ENCODE results near the gene IER3. TPM values are rescaled to one million over a fixed set of nuclear protein-coding genes. Genes with fewer than 3 reads are reported as not detected.
A peak's percentile ranks its signal among the peaks of the same experiment; 100 is the strongest.

IER3 gene
- total RNA-seq, 2 donors from 2014 or later = 9.6 to 11.3 TPM

DNA sequence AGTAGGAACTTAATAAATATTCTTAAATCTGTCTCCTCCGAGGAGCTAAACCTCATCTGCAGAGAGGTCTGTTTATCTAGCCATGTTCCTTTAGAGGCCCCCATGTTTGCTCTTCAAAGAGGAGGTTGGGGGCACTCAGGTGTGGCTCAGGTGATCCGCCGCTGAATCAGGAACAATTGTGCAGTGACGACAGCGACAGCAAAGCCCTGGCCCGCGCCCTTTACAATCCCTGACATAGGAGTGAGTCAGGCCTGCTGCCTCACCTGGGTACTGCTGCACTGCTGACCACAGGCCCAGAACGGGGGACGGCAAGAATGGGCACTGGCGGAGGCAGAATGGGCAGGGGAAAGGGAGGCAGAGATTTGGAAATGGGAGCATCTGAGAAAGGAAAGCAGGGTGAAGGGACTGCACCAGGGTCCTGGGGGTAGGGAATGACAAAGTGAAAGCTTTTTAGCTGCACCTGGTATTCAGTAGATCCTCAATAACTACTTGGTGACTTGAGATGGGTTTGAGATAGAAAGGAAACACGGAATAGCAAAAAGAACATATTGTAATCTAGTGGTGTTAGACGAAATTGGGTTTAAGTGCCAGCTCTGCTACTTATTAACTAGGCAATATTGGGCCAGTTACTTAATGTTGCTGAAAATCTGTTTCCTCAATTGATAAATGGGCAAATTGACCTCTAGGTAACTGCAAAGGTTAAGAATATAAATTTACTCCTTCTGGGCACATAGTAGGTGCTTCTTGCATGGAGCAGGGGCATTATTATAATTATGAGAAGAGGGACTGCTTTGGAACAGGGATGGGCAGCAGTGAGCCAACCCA lies 5.4 kb upstream of the IER3 start:
- Mint-ChIP-seq H3K27ac (no peak overlapping the region), H3K4me3 (no peak overlapping the region), H3K4me1 (peaks cover 20% of the 10 kb centered on the region), H3K27me3 (no peaks in the 10 kb centered on the region), H3K36me3 (ENCODE audit: low read depth) (no peaks in the 10 kb centered on the region)
- DNase-seq (no peak), ATAC-seq (no peak)
- no peaks in the 10 kb centered on the region for H3K9me3 ChIP-seq (ENCODE audit: control insufficient read depth, low read length, poor library complexity, severe bottlenecking)

DNA sequence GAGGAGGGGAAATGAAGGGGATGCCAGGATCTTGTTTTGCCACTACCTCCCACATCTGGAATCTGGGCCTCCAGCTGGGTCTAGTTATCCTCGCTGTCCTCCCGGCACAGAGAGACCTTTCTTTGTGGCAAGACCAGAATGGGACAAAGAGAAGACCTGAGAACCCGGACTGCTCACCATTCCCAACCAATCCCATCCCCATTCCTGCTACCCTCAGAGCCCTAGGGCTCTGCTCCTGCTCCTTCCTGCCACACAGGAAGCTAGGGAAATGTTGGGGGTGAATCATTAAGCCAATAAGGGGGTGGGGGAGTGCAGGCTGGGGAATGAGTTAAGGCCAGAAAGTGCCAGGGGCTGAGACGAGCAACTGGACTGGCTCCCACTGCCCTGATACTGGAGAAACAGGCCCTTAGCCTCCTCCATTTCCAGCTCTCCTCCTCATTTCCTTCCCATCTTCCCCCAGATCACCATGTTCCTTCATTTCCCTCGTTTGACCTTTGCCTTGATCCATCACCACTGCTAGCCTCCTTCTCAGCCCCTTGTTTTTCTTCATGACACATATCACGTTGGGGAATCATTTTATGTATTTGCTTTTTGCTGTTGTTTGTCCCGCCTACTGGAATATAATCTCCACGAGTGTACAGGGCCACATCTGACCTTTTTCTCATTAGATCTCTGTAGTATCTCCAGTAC lies 4.6 kb upstream of the IER3 start:
- no peak overlapping the region for H3K27ac Mint-ChIP-seq
- no peak for DNase-seq
- H3K4me3 Mint-ChIP-seq = no peak overlapping the region
- H3K36me3 Mint-ChIP-seq (ENCODE audit: low read depth) = no peaks in the 10 kb centered on the region
- H3K9me3 ChIP-seq (ENCODE audit: control insufficient read depth, low read length, poor library complexity, severe bottlenecking) = no peaks in the 10 kb centered on the region
- ATAC-seq = no peak
- no peaks in the 10 kb centered on the region for H3K27me3 Mint-ChIP-seq
- peaks cover 21% of the 10 kb centered on the region for H3K4me1 Mint-ChIP-seq

GRCh38 chr6:30747902-30748769 lies 3.8 kb upstream of the IER3 start:
- no peak for DNase-seq
- Mint-ChIP-seq H3K27me3 (no peaks in the 10 kb centered on the region), H3K36me3 (ENCODE audit: low read depth) (no peaks in the 10 kb centered on the region), H3K4me3 (peak overlapping the region; percentile 41), H3K27ac (peak overlapping the region; percentile 60), H3K4me1 (peaks cover 29% of the 10 kb centered on the region)
- ATAC-seq = no peak
- no peaks in the 10 kb centered on the region for H3K9me3 ChIP-seq (ENCODE audit: control insufficient read depth, low read length, poor library complexity, severe bottlenecking)

DNA sequence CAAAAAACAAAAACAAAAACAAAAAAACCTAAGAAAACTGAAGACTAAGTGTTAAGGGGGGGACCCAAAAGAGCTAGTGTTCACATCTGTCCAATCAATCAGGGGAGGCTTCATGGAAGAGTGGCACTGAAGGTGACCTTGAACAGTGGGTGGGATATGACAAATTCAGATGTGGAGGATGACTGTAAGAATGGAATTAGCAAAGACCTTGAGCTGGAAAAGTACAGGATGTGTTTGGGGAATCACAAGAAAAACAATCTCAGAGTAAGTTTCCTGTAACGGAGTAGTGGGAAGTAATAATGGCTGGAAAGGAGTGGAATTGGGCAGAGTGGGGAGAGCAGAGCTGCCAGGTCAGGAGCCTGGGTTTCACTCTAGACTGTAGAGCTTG lies 2.9 kb upstream of the IER3 start:
- no peaks in the 10 kb centered on the region for H3K9me3 ChIP-seq (ENCODE audit: control insufficient read depth, low read length, poor library complexity, severe bottlenecking)
- no peaks in the 10 kb centered on the region for H3K27me3 Mint-ChIP-seq
- H3K4me1 Mint-ChIP-seq = peaks cover 34% of the 10 kb centered on the region
- DNase-seq (no peak), ATAC-seq (no peak)
- H3K27ac Mint-ChIP-seq = peak overlapping the region; percentile 60
- H3K36me3 Mint-ChIP-seq (ENCODE audit: low read depth) = no peaks in the 10 kb centered on the region
- no peak overlapping the region for H3K4me3 Mint-ChIP-seq

- DNase-seq = peak in 1 of 3 donors; percentile 23
Measured at GRCh38 chr6:30743099-30744053, 971 bp downstream of the IER3 start.

DNA sequence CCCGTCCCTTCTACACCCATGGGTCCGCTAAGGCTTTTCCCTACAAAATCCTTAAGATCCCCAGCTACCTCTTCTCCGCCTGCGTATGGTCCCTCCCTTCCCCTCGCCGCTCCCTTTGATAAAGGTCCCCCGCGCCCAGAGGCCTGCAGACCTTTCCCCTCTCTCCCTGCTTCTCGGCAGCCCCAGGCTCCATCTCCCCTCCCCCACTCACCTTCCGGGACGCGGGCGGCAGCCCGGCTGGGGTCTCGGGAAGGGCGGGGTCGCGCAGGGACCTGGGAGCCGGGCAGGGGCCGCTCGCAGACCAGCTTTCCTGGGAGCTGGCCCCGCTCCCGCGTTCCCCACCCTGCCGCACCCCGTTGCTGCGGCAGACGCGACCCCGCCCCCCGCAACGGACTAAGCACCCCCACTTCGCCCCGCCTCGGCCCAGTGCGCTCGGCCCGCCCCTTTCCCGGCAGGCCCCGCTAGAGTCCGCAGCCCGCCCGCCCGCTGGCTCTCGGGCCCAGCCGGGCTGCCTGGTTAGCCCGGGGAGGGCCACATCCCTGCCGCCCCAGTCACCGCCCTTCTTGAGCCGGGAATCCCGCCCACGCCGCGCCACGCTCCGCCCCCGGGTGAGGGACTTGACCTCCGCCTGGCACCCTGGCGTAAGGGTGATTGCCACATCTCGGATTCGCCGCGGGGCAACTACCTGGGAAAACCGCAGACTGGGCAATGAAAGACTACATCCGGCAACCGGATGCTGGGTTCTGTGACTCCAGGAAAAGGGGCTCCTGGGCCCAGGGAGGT lies 1.8 kb downstream of the IER3 start, which contains the start of gene FLOT1:
FLOT1 (minus strand) TSS at position 372 of the 783 bp plus-strand sequence. CDS start 498 bp downstream, outside the sequence.
- Mint-ChIP-seq H3K27me3 (no peaks in the 10 kb centered on the region), H3K36me3 (ENCODE audit: low read depth) (peaks cover 9% of the 10 kb centered on the region), H3K27ac (peak within 1 kb of the TSS; percentile 92), H3K4me1 (peaks cover 53% of the 10 kb centered on the region), H3K4me3 (peak within 1 kb of the TSS; percentile 95)
- DNase-seq (peak; percentile 59 to 75 (median 75)), ATAC-seq (peak; percentile 68)
- no peaks in the 10 kb centered on the region for H3K9me3 ChIP-seq (ENCODE audit: control insufficient read depth, low read length, poor library complexity, severe bottlenecking)

More at GRCh38 chr6:30743099-30744053, 971 bp downstream of the IER3 start:
- peak overlapping the region; percentile 95 for H3K4me3 Mint-ChIP-seq
- H3K27ac Mint-ChIP-seq = peak overlapping the region; percentile 92
- peaks cover 9% of the 10 kb centered on the region for H3K36me3 Mint-ChIP-seq (ENCODE audit: low read depth)
- peaks cover 53% of the 10 kb centered on the region for H3K4me1 Mint-ChIP-seq
- no peaks in the 10 kb centered on the region for H3K9me3 ChIP-seq (ENCODE audit: control insufficient read depth, low read length, poor library complexity, severe bottlenecking)
- peak; percentile 44 for ATAC-seq
- H3K27me3 Mint-ChIP-seq = no peaks in the 10 kb centered on the region

DNA sequence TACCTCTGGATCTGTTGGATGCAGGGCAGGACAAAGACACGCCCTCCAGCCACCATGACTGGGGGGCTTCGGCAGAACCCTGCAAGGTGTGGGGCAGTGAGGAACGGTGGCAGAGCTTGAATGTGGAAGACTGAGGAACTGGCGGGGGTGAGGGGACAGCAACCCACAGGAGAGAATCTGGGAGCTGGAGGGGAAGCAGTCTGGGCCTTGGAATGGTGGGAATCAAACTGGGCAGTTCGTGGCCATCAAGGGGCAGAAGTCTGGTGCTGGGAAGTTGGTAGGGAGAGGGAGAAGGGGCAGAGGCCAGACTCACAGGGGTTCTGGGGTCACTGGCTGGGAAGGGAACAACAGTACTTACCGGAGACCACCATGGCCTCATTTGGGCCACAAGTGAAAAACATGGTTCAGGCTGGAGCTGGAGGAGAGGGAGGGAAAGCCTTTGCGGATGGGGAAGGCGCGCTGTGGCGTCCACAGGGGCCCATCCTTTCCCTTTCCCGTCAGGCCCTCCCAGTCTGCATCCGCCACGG lies 2.5 kb downstream of the IER3 start:
- peak overlapping the region; percentile 95 for H3K4me3 Mint-ChIP-seq
- no peak for ATAC-seq
- no peaks in the 10 kb centered on the region for H3K27me3 Mint-ChIP-seq
- peaks cover 10% of the 10 kb centered on the region for H3K36me3 Mint-ChIP-seq (ENCODE audit: low read depth)
- DNase-seq = no peak
- H3K27ac Mint-ChIP-seq = peak overlapping the region; percentile 92
- H3K4me1 Mint-ChIP-seq = peaks cover 56% of the 10 kb centered on the region
- no peaks in the 10 kb centered on the region for H3K9me3 ChIP-seq (ENCODE audit: control insufficient read depth, low read length, poor library complexity, severe bottlenecking)

GRCh38 chr6:30741063-30741779 lies 3.1 kb downstream of the IER3 start:
- H3K4me1 Mint-ChIP-seq = peaks cover 60% of the 10 kb centered on the region
- DNase-seq (no peak), ATAC-seq (no peak)
- H3K36me3 Mint-ChIP-seq (ENCODE audit: low read depth) = peaks cover 11% of the 10 kb centered on the region
- H3K27me3 Mint-ChIP-seq = no peaks in the 10 kb centered on the region
- peak overlapping the region; percentile 95 for H3K4me3 Mint-ChIP-seq
- H3K27ac Mint-ChIP-seq = peak overlapping the region; percentile 92
- no peaks in the 10 kb centered on the region for H3K9me3 ChIP-seq (ENCODE audit: control insufficient read depth, low read length, poor library complexity, severe bottlenecking)

GRCh38 chr6:30740540-30740870 lies 3.8 kb downstream of the IER3 start:
- no peaks in the 10 kb centered on the region for H3K27me3 Mint-ChIP-seq
- no peak for DNase-seq
- H3K36me3 Mint-ChIP-seq (ENCODE audit: low read depth) = peaks cover 11% of the 10 kb centered on the region
- peaks cover 63% of the 10 kb centered on the region for H3K4me1 Mint-ChIP-seq
- no peak for ATAC-seq
- H3K4me3 Mint-ChIP-seq = peak overlapping the region; percentile 41
- peak overlapping the region; percentile 63 for H3K27ac Mint-ChIP-seq
- H3K9me3 ChIP-seq (ENCODE audit: control insufficient read depth, low read length, poor library complexity, severe bottlenecking) = no peaks in the 10 kb centered on the region

DNA sequence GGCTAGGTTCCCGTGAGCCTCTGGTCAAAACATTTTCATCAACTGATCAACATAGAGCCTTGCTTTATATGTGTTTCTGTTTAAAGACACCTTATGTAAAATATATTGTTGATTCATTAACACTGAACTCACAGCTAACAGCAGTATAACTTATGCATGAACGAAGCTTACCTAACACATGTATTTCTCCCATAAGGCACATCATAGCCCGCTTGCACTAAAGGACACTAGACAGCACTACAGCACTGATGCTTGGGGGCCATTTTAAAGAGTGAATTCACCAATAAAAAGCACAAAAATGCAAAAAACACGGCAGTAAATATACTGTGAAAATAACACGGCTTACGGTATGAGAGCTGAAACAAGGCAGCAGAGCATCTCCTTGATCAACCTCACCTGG lies 5.8 kb downstream of the IER3 start:
- H3K27me3 Mint-ChIP-seq = no peaks in the 10 kb centered on the region
- no peak overlapping the region for H3K4me3 Mint-ChIP-seq
- H3K9me3 ChIP-seq (ENCODE audit: control insufficient read depth, low read length, poor library complexity, severe bottlenecking) = no peaks in the 10 kb centered on the region
- H3K4me1 Mint-ChIP-seq = peaks cover 59% of the 10 kb centered on the region
- no peak for ATAC-seq
- no peak for DNase-seq
- peaks cover 11% of the 10 kb centered on the region for H3K36me3 Mint-ChIP-seq (ENCODE audit: low read depth)
- H3K27ac Mint-ChIP-seq = no peak overlapping the region

DNA sequence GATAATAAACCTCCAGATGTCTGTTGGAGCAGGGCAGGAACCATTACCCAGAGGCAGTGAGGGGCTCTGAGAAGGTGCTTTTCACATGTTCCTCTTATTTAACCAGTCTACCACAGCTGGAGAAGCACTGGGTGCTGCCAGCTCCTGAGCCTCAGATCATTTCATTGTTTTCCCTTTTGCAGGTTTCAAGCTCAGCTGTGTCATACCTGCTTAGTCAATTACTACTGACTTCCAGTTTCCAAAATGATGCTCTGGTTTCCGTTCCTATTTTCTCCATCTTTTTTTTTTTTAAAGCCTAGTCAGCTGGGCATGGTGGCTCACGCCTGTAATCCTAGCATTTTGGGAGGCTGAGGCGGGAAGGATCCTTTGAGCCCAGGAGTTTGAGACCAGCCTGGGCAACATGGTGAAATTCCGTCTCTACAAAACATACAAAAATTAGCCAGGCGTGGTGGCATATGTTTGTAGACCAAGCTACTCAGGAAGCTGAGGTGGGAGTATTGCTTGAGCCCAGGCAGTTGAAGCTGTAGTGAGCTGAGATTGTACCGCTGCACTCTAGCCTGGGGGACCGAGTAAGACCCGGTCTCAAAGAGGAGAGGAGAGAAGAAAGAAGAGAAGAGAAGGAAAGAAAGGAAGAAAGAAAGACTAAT lies 8.6 kb downstream of the IER3 start:
- ATAC-seq (no peak), DNase-seq (no peak)
- Mint-ChIP-seq H3K36me3 (ENCODE audit: low read depth) (peaks cover 3% of the 10 kb centered on the region), H3K27ac (no peak overlapping the region), H3K4me1 (peaks cover 43% of the 10 kb centered on the region), H3K27me3 (no peaks in the 10 kb centered on the region), H3K4me3 (peak overlapping the region; percentile 3)
- no peaks in the 10 kb centered on the region for H3K9me3 ChIP-seq (ENCODE audit: control insufficient read depth, low read length, poor library complexity, severe bottlenecking)
